GM11168 (cell line): ENCODE results near the gene GRID1.

ENCODE experiments used
- in situ Hi-C: fragments of 300-500 bp; cut with MboI; formaldehyde crosslinking; loops from one replicate; pipeline ENCODE4 v1.12.0; 2022; ENCODE audit warnings: low sequenced_read_pairs; ENCODE audit not compliant: unreplicated experiment

The GRID1 gene

GRCh38 chr10:85624511-85624910, 742.1 kb downstream of the GRID1 start:
- in situ Hi-C loops = no loop called here

- in situ Hi-C loops = no loop called here
Observed at GRCh38 chr10:85623758-85624157, 742.8 kb downstream of the GRID1 start.

- in situ Hi-C loops = no loop called here
Observed at GRCh38 chr10:85623342-85623741, 743.3 kb downstream of the GRID1 start.

- in situ Hi-C loops = no loop called here
Observed at GRCh38 chr10:85622425-85622824, 744.2 kb downstream of the GRID1 start.

DNA sequence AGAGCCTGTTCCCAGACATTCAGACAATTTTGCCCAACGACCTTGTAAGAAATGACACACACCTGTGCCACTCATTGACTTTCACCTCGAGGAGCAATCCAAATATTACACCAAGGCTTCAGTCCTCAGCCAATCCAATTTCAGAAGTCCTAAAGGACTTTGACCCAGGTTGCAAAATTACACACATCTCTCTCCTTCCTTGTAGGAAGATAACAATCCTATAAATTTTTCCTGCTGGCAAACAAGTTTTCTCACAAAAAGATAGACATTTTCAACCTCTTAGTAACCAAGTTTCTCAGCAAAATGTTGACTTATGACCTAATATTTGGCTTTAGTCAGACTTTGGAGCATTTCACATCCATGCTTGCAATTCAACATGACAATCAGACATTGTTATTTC, 745.0 kb downstream of the GRID1 start:
- in situ Hi-C loops = no loop called here

- in situ Hi-C loops = no loop called here
Observed at GRCh38 chr10:85620807-85621206, 745.8 kb downstream of the GRID1 start.

DNA sequence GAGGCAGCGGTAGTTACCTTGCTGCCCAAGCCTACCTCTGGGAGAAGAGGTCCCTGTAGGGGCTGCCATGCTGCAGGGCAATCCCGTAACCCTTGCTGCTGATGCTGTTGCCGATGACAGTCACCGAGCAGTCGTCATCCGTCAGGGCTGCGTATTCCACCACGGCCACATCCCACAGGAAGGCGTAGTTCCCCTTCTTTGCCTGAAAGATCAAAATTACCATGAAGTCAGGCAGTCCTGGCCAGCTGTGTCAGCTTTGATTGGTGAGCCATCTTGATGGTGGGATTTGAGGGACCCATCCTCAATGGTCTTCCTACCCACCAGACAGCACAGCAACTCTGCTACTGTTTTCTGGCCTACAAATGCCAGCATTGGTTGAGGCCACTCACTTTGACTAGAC, 746.8 kb downstream of the GRID1 start:
- in situ Hi-C loops = no loop called here

DNA sequence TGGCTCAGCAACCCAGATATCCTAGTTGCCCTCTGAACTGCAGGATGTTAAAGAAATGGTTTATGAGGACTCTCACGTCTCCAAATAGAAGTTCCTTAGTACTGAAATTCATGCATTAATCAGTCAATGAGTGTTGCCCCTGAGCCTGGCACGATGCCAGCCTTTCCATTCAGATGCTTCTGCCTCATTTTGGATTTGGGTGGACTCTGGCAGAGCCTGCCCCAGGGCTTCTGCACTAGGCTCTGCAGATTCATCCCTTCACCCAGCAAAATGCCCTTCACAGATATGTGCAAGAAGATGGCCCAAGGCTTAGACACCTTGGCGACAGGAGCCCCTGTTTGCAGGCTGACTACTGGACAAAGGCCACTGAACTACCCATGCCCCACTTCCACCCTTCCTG, 747.8 kb downstream of the GRID1 start:
- in situ Hi-C loops = no loop called here

DNA sequence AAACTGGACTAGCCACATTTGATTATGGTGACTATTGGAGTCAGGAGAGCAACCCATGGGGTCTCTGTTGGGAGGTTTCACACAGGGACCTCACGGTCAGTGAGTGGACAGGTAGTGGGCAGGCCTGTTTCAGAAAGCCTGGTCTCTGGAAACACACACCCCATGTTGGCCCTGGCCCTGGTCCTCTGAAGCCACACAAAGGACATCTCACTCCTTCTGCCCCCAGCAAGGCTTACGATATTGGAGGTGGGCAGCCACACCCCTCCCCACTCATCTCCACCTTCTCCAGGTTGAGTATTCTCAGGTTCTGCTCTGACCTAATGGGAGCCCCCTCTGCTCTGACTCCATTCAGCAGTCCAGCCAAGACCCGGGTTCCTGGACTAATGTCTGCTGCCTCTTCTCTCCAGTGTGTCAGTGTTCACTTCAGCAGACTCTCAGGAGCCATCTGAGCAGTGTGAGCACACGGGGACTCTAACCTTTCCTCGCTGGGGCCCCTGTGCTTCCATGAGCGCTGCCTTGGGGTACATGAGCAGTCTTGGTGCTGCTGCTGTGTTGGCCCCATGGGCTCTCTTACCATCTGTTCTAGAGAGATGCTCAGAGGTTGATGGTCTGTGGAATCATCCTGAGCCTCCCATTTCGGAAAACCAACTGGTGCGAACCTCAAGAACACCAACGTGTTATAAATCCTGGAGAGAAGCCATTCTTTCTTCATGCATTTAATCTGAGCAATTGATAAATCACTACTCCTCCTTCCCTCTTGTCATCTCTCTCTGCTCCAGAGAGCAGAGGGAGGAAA, 748.6 kb downstream of the GRID1 start:
- in situ Hi-C loops = no loop called here

GRCh38 chr10:85615556-85615955, 751.0 kb downstream of the GRID1 start:
- in situ Hi-C loops = no loop called here

DNA sequence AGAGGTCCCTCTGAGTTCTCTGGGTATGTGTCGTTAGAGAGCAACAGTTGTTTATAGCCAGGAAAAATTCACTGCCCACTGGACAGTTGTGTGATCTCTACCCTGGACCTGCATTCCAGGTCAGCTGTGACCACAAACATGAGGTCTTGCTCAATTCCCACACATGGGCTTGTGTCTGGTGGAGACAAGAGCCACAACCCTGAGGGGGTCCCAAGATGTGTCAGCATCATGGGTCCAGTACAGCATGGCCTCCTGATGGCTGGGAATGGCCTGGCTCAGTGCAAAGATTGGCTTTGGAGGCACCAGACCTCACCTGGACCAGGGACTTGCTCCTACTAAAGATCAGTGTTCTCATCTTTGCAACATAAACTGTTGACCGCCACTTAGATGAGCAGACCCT, 751.6 kb downstream of the GRID1 start:
- in situ Hi-C loops = no loop called here

DNA sequence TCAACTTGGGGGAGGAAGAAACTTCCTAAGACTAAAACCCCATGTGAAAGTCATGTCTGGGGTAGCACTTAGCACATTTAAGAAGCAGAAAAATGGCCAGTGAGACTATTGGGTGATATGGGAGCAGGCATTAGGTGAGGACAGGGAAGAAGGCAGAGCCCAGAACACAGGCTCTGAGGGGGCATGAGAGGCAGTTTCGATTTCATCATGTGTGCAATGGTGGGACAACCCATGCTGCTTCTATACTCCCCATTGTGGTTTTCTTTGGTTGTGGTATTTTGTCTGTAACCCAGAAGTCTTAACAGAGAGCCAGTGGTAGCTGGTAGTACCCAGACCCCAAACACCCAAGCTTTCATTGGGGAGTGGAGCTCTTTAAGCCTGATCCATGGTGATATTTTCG, 752.0 kb downstream of the GRID1 start:
- in situ Hi-C loops = no loop called here

DNA sequence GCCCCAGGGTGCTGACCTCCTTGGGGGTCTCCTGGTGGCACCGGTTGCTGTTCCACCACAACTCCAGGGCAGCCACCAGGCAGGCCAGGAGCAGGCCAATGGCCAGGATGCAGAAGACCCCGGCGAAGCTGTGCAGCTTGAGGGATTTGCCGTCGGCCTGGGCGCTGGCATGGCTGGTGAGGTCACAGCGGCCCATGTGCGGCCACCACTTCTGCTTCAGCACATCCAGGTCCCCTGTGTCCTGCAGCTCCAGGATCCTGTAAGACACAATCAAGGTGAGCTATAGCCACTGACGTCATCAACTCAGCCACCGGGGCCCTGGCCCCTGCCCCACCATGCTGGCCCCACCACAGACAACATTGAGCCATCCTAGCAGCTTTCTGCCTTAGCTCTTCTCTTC, 753.2 kb downstream of the GRID1 start:
- in situ Hi-C loops = no loop called here

GRCh38 chr10:85612833-85613232, 753.8 kb downstream of the GRID1 start:
- in situ Hi-C loops = no loop called here

- in situ Hi-C loops = no loop called here
Observed at GRCh38 chr10:85612378-85612775, 754.2 kb downstream of the GRID1 start.

- in situ Hi-C loops = no loop called here
Observed at GRCh38 chr10:85611746-85612377, 754.7 kb downstream of the GRID1 start.

- in situ Hi-C loops = no loop called here
Observed at GRCh38 chr10:85611093-85611740, 755.4 kb downstream of the GRID1 start.

- in situ Hi-C loops = no loop called here
Observed at GRCh38 chr10:85610381-85611092, 756.1 kb downstream of the GRID1 start.

DNA sequence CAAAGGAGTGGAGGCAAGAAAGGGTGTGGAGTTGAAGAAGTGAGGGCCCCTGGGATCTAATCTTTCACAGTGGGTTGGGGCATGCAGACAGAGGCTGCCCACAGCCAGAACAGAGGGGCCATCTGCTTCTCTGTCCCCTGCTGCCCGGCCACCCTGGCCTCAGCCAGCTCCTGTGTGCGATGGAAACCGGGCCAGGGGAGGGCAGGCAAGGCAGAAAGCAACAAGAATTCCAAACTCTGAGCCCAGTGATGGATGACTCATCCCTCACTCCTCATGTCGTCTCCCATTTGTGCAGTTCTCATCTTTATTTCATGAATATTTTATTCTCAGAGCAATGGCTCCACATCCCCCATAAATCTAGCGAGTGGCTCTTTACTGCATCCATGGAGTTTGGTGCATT, 757.1 kb downstream of the GRID1 start:
- in situ Hi-C loops = no loop called here

- in situ Hi-C loops = no loop called here
Observed at GRCh38 chr10:85608706-85609105, 757.9 kb downstream of the GRID1 start.
